GM20000 (cell line): ENCODE data around the gene TAF8.

Source experiments
- DNase-seq: peaks from one replicate; pipeline ENCODE4 v3.0.0; 2012; ENCODE audit warnings: low spot score
- TF ChIP-seq, protein P1 (sequence below): IDR thresholded peaks from 2 replicates; pipeline ENCODE4 v1.5.1; 2012; ENCODE audit warnings: mild to moderate bottlenecking, control low read depth; ENCODE audit errors: extremely low read depth, missing control alignments

The TAF8 gene

DNA sequence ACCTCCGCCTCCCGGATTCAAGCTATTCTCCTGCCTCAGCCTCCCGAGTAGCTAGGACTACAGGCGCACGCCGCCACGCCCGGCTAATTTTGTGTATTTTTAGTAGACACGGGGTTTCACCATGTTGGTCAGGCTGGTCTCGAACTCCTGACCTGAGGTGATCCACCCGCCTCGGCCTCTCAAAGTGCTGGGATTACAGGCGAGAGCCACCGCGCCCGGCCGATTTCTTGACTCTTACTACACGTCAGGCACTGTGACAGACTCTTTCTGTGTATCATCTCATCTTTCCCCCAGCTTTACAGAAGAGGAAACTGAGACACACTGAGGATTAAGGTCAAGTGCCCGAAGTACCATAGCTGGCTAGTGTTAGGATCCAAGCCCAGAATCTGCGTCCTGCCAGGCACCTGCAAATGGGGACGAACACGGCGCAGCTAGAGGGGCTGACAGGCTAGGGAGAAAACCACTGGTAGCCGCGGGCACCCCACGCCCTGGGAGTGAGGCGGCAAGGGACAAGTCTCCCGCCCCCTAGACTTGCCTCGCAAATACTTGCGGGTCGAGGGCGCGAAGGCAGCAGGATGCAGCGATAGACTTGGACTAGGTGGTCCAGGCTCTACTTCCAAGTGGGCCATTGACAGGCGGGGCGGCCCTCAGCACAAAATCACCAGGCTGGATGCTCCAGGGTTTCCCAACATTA is 1.1 kb upstream of the TAF8 start:
- TF ChIP-seq, protein P1, sequence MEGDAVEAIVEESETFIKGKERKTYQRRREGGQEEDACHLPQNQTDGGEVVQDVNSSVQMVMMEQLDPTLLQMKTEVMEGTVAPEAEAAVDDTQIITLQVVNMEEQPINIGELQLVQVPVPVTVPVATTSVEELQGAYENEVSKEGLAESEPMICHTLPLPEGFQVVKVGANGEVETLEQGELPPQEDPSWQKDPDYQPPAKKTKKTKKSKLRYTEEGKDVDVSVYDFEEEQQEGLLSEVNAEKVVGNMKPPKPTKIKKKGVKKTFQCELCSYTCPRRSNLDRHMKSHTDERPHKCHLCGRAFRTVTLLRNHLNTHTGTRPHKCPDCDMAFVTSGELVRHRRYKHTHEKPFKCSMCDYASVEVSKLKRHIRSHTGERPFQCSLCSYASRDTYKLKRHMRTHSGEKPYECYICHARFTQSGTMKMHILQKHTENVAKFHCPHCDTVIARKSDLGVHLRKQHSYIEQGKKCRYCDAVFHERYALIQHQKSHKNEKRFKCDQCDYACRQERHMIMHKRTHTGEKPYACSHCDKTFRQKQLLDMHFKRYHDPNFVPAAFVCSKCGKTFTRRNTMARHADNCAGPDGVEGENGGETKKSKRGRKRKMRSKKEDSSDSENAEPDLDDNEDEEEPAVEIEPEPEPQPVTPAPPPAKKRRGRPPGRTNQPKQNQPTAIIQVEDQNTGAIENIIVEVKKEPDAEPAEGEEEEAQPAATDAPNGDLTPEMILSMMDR = no peak
- DNase-seq = no peak

DNA sequence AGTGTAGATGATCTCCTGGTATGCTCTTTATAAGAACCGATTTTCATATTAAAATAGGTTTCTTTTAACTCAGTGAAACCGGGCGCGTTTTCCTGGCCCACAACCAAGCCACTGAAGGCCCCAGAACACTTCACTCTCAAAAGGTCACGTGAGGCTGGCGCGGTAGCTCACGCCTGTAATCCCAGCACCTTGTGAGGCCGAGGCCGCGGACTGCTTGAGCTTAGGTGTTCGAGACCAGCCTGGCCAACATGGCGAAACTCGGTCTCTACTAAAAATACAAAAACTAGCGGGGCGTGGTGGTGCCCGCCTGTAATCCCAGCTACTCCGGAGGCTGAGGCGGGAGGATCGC is 402 bp upstream of the TAF8 start:
- TF ChIP-seq, protein P1 = no peak
- no peak for DNase-seq

DNA sequence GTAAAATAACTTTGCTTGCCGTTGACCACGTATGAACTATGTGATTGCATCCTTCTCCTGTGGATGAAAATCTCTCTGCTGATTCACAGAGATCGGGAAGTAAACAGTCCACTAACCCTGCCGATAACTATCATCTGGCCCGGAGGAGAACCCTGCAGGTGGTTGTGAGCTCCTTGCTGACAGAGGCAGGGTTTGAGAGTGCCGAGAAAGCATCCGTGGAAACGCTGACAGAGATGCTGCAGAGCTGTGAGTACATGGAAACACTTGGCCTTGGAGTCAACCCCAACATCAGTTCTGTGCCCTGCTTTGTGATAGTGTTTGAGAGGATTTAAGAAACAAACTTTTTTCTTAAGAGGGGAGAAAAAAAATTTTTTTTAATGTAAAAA is 937 bp downstream of the TAF8 start:
- DNase-seq = no peak
- TF ChIP-seq, protein P1 = no peak

DNA sequence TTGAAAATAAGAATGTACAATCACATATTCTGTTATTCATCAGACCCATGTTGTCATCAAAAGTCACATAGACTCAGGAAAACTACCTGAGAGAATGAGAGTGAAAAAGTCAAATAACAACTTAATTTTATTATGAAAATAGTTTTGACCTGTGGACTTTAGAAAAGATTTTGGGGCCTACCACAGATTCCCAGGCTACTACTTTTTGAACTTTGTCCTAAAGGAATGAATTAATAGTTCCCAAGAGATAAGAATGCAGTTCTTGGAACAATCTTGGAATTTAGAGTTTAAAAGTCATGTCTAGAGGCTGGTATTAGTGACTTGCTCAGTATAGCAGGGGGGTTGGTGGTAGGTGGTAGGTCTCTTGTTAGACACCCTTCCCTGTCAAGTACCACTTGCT is 3.3 kb downstream of the TAF8 start:
- no peak for DNase-seq

DNA sequence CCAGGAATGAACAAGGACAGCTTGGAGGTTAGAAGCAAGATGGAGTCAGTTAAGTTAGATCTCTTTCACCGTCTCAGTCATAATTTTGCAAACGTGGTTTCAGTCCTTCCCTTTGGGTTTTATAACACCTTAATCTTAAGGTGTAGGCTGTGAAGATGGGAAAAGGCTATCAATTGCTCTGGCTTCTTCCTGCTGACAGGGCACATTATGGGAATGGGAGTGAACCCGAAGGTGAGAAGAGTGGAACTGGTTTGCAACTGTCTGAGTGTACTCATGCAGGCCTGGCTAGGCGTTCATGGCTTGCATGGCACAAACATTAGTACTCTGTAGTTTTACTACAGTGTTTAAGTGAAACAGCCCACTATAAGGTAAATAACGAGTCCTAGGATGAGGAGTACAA is 9.4 kb downstream of the TAF8 start:
- DNase-seq = no peak
- TF ChIP-seq, protein P1 = no peak

More for the DNA sequence above, 3.3 kb downstream of the TAF8 start:
- TF ChIP-seq, protein P1 = no peak

DNA sequence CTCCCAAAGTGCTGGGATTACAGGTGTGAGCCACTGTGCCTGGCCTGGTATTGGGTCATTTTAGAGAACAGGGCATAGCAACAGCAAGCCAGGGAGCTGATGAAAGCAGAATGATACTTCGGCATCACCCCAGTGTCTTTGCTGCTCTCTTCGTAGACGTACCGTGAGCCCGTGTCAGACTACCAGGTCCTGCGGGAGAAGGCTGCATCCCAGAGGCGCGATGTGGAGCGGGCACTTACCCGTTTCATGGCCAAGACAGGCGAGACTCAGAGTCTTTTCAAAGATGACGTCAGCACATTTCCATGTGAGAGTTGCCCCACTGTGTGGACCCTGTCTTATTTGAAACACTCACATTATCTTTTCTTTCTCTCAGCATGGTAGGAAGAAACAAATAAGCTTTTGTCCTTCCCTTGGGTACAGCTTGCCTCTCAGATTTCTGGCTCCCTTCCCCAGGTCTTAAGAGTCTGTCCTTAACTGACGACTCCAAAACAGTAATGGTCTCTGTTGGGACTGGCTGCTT is 15.9 kb downstream of the TAF8 start:
- TF ChIP-seq, protein P1 = no peak
- DNase-seq = no peak

DNA sequence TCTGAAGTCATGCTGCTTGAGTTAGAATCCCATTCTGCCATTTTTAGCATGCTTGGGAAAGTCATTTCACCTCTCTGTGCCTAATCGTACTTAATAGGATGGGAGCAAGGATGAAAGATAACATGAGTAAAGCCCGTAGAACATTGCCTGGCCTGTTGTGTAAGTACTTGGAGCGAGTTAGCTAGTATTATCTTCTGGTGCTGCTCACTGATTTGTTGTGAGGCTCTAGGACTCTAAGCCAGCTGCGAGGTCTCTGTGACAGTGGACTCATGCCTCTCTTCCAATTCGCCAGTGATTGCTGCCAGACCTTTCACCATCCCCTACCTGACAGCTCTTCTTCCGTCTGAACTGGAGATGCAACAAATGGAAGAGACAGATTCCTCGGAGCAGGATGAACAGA is 17.8 kb downstream of the TAF8 start:
- DNase-seq = no peak
- TF ChIP-seq, protein P1 = no peak
